Lower leg skin (tissue), 4 donors: ENCODE measurements around the gene NT5DC2. TPM values are rescaled to one million over a fixed set of nuclear protein-coding genes. Genes with fewer than 3 reads are reported as not detected.

Source experiments
- DNase-seq, 2 donors: peaks; one replicate each; pipeline ENCODE4 v3.0.0-alpha.2; 2019; ENCODE audit warnings: low spot score in 2 of 2
- H3K4me3 ChIP-seq: fragments of 200-600 bp; sonication (generic); 2 replicates; pipeline ENCODE4 v1.5.1; 2017; ENCODE audit warnings: mild to moderate bottlenecking, low read depth; ENCODE audit not compliant: poor library complexity, severe bottlenecking
- CTCF ChIP-seq, 3 donors: fragments of 450-650 bp; IDR thresholded peaks; one replicate each; pipeline ENCODE4 v1.5.1; 2016; ENCODE audit warnings: antibody characterized with exemption in 3 of 3, mild to moderate bottlenecking in 3 of 3, moderate library complexity in 2 of 3
- POLR2A ChIP-seq, 2 donors: fragments of 450-650 bp; IDR thresholded peaks; one replicate each; pipeline ENCODE4 v1.6.1; 2016 to 2017; ENCODE audit warnings: antibody characterized with exemption in 2 of 2, mild to moderate bottlenecking in 1 of 2, moderate library complexity in 1 of 2
- WGBS, 2 donors: methylation state at CpG; one replicate each; pipeline ENCODE4 v1.1.5; 2018; 5-methylcytosine and 5-hydroxymethylcytosine counted together
- intact Hi-C: fragments of 100-400 bp; cut with DNase I; formaldehyde crosslinking; loops from one replicate; pipeline ENCODE4 v1.15.0; 2023; ENCODE audit warnings: low total_unique reads
- total RNA-seq, 4 donors: library from RNA; depleted of rRNA; stranded (reverse); fragments of >200 nt; gene quantifications; one replicate each; pipeline ENCODE4 v1.1.0, GENCODE V29; 2016

The NT5DC2 gene
- total RNA-seq, 4 donors from 2014 or later: 40.3 to 61.4 (median 48.0) TPM

GRCh38 chr3:52530918-52531826, 2.5 kb downstream of the NT5DC2 start:
- intact Hi-C loops: no loop called here
- whole genome bisulfite sequencing, 2 donors: 24 to 56% methylated on average over 6 to 8 of the region's 10 CpGs
- TF ChIP-seq POLR2A (IDR thresholded peaks at IDR 0.05) (no peak), CTCF (IDR thresholded peaks at IDR 0.05) (no peak)
- no peak overlapping the region for H3K4me3 ChIP-seq
- peak; percentile 13 to 85 for DNase-seq

GRCh38 chr3:52529376-52530333, 4.0 kb downstream of the NT5DC2 start:
- WGBS, 2 donors: 74 to 83% methylated on average over 7 to 11 of the region's 12 CpGs
- TF ChIP-seq POLR2A (IDR thresholded peaks at IDR 0.05): no peak
- TF ChIP-seq CTCF (IDR thresholded peaks at IDR 0.05): no peak
- intact Hi-C loops: no loop called here
- DNase-seq: peak in 1 of 2 donors; percentile 82
- no peak overlapping the region for H3K4me3 ChIP-seq

GRCh38 chr3:52528586-52529375, 4.9 kb downstream of the NT5DC2 start:
- DNase-seq: peak in 1 of 2 donors; percentile 84
- TF ChIP-seq POLR2A (IDR thresholded peaks at IDR 0.05) (no peak), CTCF (IDR thresholded peaks at IDR 0.05) (no peak)
- WGBS, 2 donors: 89 to 95% methylated on average over 24 to 25 of the region's 25 CpGs
- intact Hi-C loops: no loop called here
- no peak overlapping the region for H3K4me3 ChIP-seq

- TF ChIP-seq POLR2A (IDR thresholded peaks at IDR 0.05) (no peak), CTCF (IDR thresholded peaks at IDR 0.05) (no peak)
- intact Hi-C loops: no loop called here
- no peak overlapping the region for H3K4me3 ChIP-seq
- peak in 1 of 2 donors; percentile 74 for DNase-seq
- WGBS, 2 donors: 88 to 91% methylated on average over 15 to 18 of the region's 18 CpGs
Measured at GRCh38 chr3:52527732-52528585, 5.7 kb downstream of the NT5DC2 start.
